ENCODE measurements around the gene OR2AG1.
A peak's percentile ranks its signal among the peaks of the same experiment; 100 is the strongest.
"Not testable (repeated sequence)": the region's sequence is repeated elsewhere in the genome, so short reads cannot be mapped to it uniquely, and the experiment has no call there.

OR2AG1 gene

DNA sequence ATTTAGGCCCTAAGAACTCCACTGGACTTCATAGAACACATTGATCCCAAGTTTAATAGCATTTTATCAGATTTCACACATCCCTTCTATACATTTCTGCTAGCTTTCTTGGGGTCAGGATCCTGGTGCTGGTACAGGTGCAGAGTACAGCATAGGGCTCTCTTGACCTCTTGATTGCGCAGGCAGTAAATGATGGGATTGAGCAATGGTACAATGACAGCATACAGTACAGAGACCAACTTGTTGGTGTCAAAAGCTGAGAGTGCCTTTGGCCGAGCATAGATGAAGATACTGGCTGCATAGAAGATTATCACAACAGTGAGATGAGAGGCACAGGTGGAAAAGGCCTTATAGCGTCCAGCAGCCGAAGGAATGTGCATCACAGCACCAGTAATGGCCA, 11.8 kb downstream of the OR2AG1 start:
- TF ChIP-seq, protein P1, sequence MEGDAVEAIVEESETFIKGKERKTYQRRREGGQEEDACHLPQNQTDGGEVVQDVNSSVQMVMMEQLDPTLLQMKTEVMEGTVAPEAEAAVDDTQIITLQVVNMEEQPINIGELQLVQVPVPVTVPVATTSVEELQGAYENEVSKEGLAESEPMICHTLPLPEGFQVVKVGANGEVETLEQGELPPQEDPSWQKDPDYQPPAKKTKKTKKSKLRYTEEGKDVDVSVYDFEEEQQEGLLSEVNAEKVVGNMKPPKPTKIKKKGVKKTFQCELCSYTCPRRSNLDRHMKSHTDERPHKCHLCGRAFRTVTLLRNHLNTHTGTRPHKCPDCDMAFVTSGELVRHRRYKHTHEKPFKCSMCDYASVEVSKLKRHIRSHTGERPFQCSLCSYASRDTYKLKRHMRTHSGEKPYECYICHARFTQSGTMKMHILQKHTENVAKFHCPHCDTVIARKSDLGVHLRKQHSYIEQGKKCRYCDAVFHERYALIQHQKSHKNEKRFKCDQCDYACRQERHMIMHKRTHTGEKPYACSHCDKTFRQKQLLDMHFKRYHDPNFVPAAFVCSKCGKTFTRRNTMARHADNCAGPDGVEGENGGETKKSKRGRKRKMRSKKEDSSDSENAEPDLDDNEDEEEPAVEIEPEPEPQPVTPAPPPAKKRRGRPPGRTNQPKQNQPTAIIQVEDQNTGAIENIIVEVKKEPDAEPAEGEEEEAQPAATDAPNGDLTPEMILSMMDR (IDR thresholded peaks at IDR 0.05; ENCODE audit: extremely low read depth, missing control alignments): no peak
- DNase-seq (ENCODE audit: low spot score): no peak

DNA sequence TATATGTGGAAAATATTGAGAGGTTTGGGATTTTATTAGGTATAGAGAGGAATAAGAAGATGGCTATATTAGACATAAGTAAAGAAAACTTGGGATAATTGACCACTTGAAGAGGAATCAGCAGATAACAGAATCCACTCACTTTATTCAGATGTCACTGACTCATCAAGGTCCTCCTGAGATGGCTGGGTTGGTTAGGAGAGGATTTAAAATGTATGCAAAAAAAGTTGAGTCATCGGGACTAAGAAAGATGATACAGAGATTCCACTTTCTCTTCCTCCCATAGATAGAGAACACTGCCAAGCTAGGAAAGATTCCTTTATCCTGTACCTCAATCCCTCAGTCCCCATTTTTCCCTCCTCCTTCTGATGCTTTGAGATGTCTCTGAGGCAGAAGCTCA, 16.6 kb downstream of the OR2AG1 start, which contains the start of gene OR6A2:
Gene OR6A2, minus strand, starts transcription at position 288 of the 400 bp plus-strand sequence. CDS start 3,981 bp downstream, outside the sequence.
- TF ChIP-seq, protein P1 (IDR thresholded peaks at IDR 0.05; ENCODE audit: extremely low read depth, missing control alignments): no peak
- DNase-seq (ENCODE audit: low spot score): no peak

DNA sequence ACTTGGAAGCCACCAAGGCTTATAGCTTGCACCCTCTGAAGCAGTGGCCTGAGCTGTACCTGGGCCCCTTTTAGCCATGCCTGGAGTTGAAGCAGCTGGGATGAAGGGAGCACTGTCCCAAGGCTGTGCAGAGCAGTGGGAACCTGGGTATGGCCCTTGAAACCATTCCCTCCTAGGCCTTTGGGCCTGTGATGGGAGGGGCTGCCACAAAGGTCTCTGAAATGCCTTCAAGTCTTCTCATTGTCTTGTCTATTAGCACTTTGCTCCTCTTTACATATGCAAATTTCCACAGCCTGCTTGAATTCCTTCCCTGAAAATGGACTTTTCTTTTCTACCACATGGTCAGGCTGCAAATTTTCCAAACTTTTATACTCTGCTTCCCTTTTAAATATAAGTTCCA, 18.3 kb downstream of the OR2AG1 start:
- DNase-seq (ENCODE audit: low spot score): not testable (repeated sequence)

DNA sequence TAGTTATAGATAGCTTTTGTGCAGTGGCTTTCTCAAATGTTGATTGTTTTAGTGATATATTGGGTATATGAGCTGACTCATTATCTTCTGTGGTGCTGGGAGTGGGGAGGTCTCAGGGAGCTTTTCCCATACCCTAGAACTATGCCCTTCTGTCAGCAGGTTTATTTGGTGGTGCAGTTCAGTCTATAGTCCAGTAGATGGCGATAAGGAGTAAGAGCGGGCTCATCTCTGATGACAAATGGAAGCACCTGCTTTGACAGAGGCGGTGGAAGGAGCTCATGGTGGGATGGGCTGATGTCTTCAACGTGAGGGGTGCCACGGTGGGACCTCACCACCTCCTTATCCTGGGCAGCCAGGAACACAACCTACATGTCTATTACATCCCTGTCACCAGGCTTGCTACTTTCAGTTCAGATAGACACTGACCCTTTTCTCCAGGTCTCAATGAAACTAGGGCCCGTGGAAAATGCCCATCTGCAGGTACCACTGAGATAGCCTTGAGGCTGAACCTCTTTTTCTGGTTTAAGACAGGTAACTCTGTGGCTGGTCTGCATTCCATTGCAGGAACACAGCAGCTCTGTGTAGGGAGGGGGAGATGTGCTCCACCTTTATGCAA, 29.7 kb downstream of the OR2AG1 start:
- peak; percentile 64 for DNase-seq (ENCODE audit: low spot score)
- TF ChIP-seq, protein P1 (IDR thresholded peaks at IDR 0.05; ENCODE audit: extremely low read depth, missing control alignments): peak; percentile 63

DNA sequence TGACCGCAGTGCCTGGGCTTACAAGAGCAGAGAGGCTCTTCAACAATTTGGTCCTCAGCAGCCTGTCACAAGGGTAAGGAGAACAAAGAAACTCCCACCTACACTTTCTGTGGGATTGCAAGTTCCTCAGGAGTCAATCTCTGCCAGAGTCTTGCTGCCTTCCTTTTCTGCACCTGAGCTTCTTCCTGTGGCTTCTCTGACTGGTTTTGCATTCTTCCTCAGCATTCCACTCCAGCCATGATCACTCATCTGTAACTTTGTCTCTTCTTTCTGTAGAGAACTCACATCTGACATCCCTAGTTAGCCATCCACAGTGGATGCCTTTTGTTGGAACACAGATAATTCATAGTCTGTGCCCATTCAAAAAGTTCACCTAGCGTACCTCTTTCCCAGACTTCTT, 30.8 kb downstream of the OR2AG1 start:
- no peak for DNase-seq (ENCODE audit: low spot score)

DNA sequence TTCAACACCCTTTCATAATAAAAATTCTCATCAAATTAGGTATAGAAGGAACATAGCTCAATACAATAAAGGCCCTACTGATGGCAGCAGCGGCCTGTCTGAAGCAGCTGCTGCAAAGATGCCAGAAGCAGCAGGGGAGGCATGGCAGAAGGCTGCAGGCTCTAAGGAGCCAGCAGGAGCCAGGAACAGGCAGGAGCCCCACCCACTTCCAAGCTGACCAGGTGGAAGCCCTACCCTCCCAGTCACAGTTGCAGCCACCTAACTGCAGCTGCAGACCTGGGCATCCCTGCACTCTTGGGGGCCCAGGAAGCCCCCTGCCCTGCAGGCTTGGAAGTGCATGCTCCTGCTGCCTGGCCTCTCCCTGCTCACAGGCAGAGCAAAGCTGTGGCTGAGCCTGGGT, 34.9 kb downstream of the OR2AG1 start:
- DNase-seq (ENCODE audit: low spot score): no peak
- TF ChIP-seq, protein P1 (IDR thresholded peaks at IDR 0.05; ENCODE audit: extremely low read depth, missing control alignments): no peak

More for the DNA sequence above, 30.8 kb downstream of the OR2AG1 start:
- TF ChIP-seq, protein P1 (IDR thresholded peaks at IDR 0.05; ENCODE audit: extremely low read depth, missing control alignments): no peak

DNA sequence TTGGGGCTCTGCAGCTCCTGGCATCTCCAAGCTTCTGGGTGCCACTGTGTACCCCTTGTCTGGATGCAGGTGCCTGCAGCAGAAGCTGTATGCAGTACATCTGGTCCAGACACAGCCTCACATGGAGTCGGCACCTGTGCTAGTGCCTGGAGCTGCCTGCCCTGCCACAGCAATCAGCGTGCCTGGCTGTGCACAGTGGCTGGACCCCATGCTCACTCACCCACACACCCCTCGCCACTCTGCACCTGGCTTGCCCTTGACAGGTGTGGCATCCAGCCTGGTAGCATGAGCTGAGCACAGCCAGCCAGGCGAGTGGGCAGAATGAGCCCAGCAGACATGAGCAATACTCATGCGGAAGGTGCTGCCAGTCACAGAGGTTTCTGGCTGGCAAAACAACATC, 36.1 kb downstream of the OR2AG1 start:
- DNase-seq (ENCODE audit: low spot score): no peak
- TF ChIP-seq, protein P1 (IDR thresholded peaks at IDR 0.05; ENCODE audit: extremely low read depth, missing control alignments): no peak
